ENCODE data around the gene KCNQ5. TPM values are rescaled to one million over a fixed set of nuclear protein-coding genes. Genes with fewer than 3 reads are reported as not detected.

Gene KCNQ5
- total RNA-seq, 1 donor from 2014 or later = 0.08 TPM

DNA sequence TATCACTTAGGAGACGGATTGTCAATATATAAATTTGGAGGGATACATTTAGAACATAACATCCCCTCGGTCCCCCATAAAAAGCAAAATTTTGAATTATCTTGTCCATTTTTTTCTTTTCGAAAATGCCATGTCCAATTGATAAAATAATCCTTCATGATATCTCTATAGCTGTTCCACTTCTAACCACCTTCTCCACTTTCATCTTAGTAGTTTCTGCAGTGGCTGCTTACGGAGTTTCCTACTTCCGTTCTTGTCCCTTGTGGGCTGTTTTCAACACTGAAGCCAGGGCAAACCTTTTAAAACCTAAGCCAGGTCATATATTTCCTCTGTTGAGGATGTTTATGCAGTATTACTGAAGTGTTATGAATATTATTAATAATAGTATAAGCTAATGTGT is 37.9 kb downstream of the KCNQ5 start:
- Mint-ChIP-seq H3K36me3 (ENCODE audit: low read depth, unreplicated experiment) (no peaks in the 10 kb centered on the region), H3K9me3 (ENCODE audit: unreplicated experiment) (no peaks in the 10 kb centered on the region), H3K27ac (ENCODE audit: unreplicated experiment) (no peak overlapping the region), H3K4me1 (ENCODE audit: unreplicated experiment) (no peaks in the 10 kb centered on the region), H3K4me3 (ENCODE audit: unreplicated experiment) (no peak overlapping the region), H3K27me3 (ENCODE audit: unreplicated experiment) (peaks cover 1% of the 10 kb centered on the region)
- TF ChIP-seq CTCF (IDR thresholded peaks at IDR 0.05; ENCODE audit: unreplicated experiment) = no peak
- no peak for DNase-seq (ENCODE audit: low spot score)

GRCh38 chr6:72661411-72661810 is 39.5 kb downstream of the KCNQ5 start:
- no peak for DNase-seq (ENCODE audit: low spot score)
- H3K36me3 Mint-ChIP-seq (ENCODE audit: low read depth, unreplicated experiment) = no peaks in the 10 kb centered on the region
- TF ChIP-seq CTCF (IDR thresholded peaks at IDR 0.05; ENCODE audit: unreplicated experiment) = no peak
- no peak overlapping the region for H3K27ac Mint-ChIP-seq (ENCODE audit: unreplicated experiment)
- no peaks in the 10 kb centered on the region for H3K27me3 Mint-ChIP-seq (ENCODE audit: unreplicated experiment)
- no peak overlapping the region for H3K4me3 Mint-ChIP-seq (ENCODE audit: unreplicated experiment)
- H3K9me3 Mint-ChIP-seq (ENCODE audit: unreplicated experiment) = no peaks in the 10 kb centered on the region
- no peaks in the 10 kb centered on the region for H3K4me1 Mint-ChIP-seq (ENCODE audit: unreplicated experiment)

DNA sequence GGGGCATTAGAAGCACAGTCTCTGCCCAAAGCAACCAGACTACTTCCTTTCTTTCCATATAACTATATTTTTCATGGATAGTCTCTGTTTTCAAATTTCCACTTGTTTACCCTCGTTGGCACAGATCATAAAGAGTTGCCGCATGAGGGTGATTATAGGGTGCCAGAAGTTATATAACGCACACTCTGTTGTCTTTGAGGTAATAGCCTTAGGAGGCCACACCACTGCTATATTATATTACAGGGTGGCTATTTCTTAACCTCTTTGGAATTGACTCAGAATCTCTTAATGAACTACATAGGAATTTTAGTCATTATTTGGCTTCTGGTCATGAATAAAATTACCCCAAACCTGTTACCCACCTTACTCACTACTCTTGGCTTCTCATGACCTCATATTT is 43.7 kb downstream of the KCNQ5 start:
- H3K36me3 Mint-ChIP-seq (ENCODE audit: low read depth, unreplicated experiment) = no peaks in the 10 kb centered on the region
- no peak for TF ChIP-seq CTCF (IDR thresholded peaks at IDR 0.05; ENCODE audit: unreplicated experiment)
- no peak overlapping the region for H3K4me3 Mint-ChIP-seq (ENCODE audit: unreplicated experiment)
- no peak for DNase-seq (ENCODE audit: low spot score)
- H3K27me3 Mint-ChIP-seq (ENCODE audit: unreplicated experiment) = no peaks in the 10 kb centered on the region
- no peak overlapping the region for H3K27ac Mint-ChIP-seq (ENCODE audit: unreplicated experiment)
- H3K4me1 Mint-ChIP-seq (ENCODE audit: unreplicated experiment) = no peaks in the 10 kb centered on the region
- no peaks in the 10 kb centered on the region for H3K9me3 Mint-ChIP-seq (ENCODE audit: unreplicated experiment)

DNA sequence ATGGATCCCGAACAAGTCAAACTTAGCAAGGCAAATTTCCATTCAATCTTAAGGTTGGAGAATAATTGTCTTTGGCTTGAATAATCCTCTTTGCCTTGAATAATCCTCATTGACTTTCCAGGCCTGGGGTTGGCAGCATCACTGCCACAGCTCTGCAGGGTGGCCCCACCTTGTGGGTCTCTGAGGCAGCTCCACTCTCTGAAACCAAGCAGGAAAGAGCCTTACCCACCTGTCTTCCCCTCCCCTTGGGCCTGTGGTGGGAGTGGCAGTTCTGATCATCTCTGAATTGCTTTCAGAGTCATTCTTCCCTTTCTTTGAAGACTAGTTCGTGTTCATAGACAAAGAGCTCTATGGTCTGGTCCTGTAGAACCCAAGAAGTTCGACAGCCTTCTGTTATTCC is 47.5 kb downstream of the KCNQ5 start:
- Mint-ChIP-seq H3K9me3 (ENCODE audit: unreplicated experiment) (no peaks in the 10 kb centered on the region), H3K4me3 (ENCODE audit: unreplicated experiment) (no peak overlapping the region), H3K4me1 (ENCODE audit: unreplicated experiment) (no peaks in the 10 kb centered on the region), H3K36me3 (ENCODE audit: low read depth, unreplicated experiment) (no peaks in the 10 kb centered on the region), H3K27me3 (ENCODE audit: unreplicated experiment) (no peaks in the 10 kb centered on the region), H3K27ac (ENCODE audit: unreplicated experiment) (no peak overlapping the region)
- DNase-seq (ENCODE audit: low spot score) = no peak
- TF ChIP-seq CTCF (IDR thresholded peaks at IDR 0.05; ENCODE audit: unreplicated experiment) = no peak

DNA sequence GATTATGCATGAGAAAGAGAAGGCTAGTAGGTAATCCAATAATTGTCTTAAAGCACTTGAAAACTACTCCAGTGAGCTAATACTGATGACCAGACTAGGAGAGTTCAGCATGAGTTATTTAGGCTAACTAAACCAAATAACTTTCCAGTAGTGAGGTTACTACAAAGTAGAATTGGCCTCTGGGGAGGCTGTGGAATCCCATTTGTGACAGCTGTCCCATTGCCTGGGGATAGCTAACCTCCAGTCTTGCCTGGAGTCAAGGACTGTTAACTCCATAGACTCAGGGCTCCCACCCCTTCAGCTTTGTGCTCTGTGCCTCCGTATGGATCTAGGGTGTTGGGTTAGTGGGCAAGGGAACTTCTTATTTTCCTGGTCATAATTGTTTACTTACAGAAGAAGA is 51.0 kb downstream of the KCNQ5 start:
- Mint-ChIP-seq H3K27me3 (ENCODE audit: unreplicated experiment) (no peaks in the 10 kb centered on the region), H3K4me1 (ENCODE audit: unreplicated experiment) (no peaks in the 10 kb centered on the region), H3K4me3 (ENCODE audit: unreplicated experiment) (no peak overlapping the region), H3K36me3 (ENCODE audit: low read depth, unreplicated experiment) (no peaks in the 10 kb centered on the region), H3K9me3 (ENCODE audit: unreplicated experiment) (no peaks in the 10 kb centered on the region), H3K27ac (ENCODE audit: unreplicated experiment) (no peak overlapping the region)
- no peak for TF ChIP-seq CTCF (IDR thresholded peaks at IDR 0.05; ENCODE audit: unreplicated experiment)
- no peak for DNase-seq (ENCODE audit: low spot score)

Measured in endothelial cell (in vitro differentiated cells).